Muscle of leg (tissue), 11 donors: Measurements from ENCODE around the gene MED28. TPM values are rescaled to one million over a fixed set of nuclear protein-coding genes. Genes with fewer than 3 reads are reported as not detected.
A peak's percentile ranks its signal among the peaks of the same experiment; 100 is the strongest.

Experiments
- DNase-seq: peaks from one replicate; pipeline ENCODE4 v3.0.0; 2013
- H3K27ac ChIP-seq: one replicate; pipeline ENCODE4 v1.5.1; 2013; ENCODE audit warnings: mild to moderate bottlenecking, low read length, control low read depth
- H3K27me3 ChIP-seq: one replicate; pipeline ENCODE4 v1.6.1; 2013; ENCODE audit warnings: low read length; ENCODE audit not compliant: control insufficient read depth, insufficient read depth
- H3K36me3 ChIP-seq: one replicate; pipeline ENCODE4 v1.6.1; 2013; ENCODE audit warnings: low read length; ENCODE audit not compliant: control insufficient read depth, insufficient read depth
- H3K4me1 ChIP-seq: one replicate; pipeline ENCODE4 v1.6.1; 2013; ENCODE audit warnings: low read length; ENCODE audit not compliant: control insufficient read depth, insufficient read depth
- H3K4me3 ChIP-seq: one replicate; pipeline ENCODE4 v1.5.1; 2013; ENCODE audit warnings: low read length, control low read depth
- H3K9me3 ChIP-seq: replicated peaks from 2 replicates; pipeline ENCODE4 v1.6.1; 2013; ENCODE audit warnings: low read depth, low read length; ENCODE audit not compliant: control insufficient read depth
- whole genome bisulfite sequencing: methylation state at CpG from one replicate; pipeline ENCODE4 v1.1.5; 2013; ENCODE audit warnings: missing lambda C conversion rate; ENCODE audit not compliant: insufficient coverage; 5-methylcytosine and 5-hydroxymethylcytosine counted together
- polyA plus RNA-seq, 8 donors: library from polyadenylated mRNA; unstranded; fragments of 120-200 nt; gene quantifications; one replicate each; pipeline versions ENCODE4 v1.2.1 to v1.2.3, GENCODE V29; 2013; ENCODE audit warnings: inconsistent platforms in 1 of 8, low replicate concordance in 1 of 8; ENCODE audit not compliant: insufficient read length in 8 of 8, insufficient read depth in 1 of 8
- total RNA-seq: library from RNA; stranded (reverse); fragments of 120-200 nt; gene quantifications from one replicate; pipeline ENCODE4 v1.2.4, GENCODE V29; 2013

Gene MED28
- total and polyA plus RNA-seq, 9 donors: 15.5 to 33.1 (median 26.9) TPM

DNA sequence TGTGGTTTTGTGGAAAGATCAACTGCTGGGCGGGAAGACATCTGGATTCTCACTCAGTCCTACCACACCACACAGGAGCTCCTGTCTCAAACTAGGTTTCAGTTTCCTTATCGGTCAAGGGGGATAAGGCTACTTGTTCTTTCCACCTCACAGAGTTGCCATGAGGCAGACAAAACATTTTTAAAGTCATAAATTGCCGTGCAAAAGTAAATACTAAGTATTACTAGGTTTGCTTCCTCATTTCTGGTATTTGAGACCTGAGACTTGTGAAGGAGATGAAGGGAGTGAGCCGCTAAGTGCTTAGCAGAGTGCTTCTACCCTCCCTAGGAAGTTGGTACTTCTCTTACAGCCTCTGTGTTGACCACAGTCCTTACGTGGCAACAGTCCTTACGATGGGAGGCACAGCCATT, 36.0 kb upstream of the MED28 start:
- Histone ChIP-seq H3K27me3 (no peaks in the 10 kb centered on the region), H3K9me3 (no peaks in the 10 kb centered on the region), H3K27ac (peak overlapping the region; percentile 94), H3K4me1 (peaks cover 22% of the 10 kb centered on the region), H3K36me3 (peaks cover 36% of the 10 kb centered on the region), H3K4me3 (peak overlapping the region; percentile 85)
- WGBS: no CpG with 5 or more reads among the region's 6 CpGs
- peak; percentile 35 for DNase-seq

DNA sequence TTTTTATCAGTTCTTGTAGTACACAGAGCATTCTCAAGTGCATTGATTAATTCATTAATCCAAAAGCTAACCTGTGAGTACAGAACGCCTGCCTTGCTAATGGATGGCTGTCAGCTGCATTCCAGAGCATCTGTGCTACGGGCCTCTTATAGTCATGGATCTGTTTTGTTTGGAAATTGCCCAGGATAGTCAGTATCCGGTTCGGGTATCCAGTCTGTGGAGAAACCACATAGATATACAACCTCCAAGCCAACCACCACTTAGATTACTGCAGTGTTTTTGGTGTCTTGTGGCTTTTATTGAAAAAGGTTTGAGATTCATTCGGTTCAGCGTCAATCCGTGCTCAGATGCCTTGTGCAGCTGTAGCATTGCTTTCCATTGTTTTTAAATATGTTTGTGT, 33.5 kb upstream of the MED28 start:
- WGBS: 89% methylated on average over 3 of the region's 7 CpGs
- peaks cover 22% of the 10 kb centered on the region for H3K4me1 ChIP-seq
- DNase-seq: no peak
- H3K9me3 ChIP-seq: no peaks in the 10 kb centered on the region
- H3K36me3 ChIP-seq: peaks cover 60% of the 10 kb centered on the region
- no peak overlapping the region for H3K4me3 ChIP-seq
- peak overlapping the region; percentile 35 for H3K27ac ChIP-seq
- no peaks in the 10 kb centered on the region for H3K27me3 ChIP-seq

DNA sequence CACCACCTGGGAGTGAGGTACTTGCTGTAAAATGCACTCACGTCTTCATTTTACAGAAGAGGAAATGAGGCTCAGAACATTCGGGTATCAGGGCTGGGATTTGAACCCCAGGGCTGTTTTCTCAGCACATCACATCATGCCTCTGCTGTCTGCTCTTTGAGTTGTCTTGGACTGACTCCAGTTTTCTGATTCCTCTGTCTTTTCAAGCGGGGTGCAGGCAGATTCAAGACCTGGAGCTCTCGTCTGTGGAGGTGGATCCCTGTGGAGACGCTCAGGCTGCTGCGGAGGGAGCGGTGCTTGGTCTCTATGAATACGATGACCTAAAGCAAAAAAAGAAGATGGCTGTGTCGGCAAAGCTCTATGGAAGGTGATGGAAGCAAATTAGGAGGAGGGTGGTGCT, 31.2 kb upstream of the MED28 start:
- no peak for DNase-seq
- Histone ChIP-seq H3K27ac (no peak overlapping the region), H3K9me3 (no peaks in the 10 kb centered on the region), H3K36me3 (peaks cover 72% of the 10 kb centered on the region), H3K4me1 (peaks cover 12% of the 10 kb centered on the region), H3K27me3 (no peaks in the 10 kb centered on the region), H3K4me3 (no peak overlapping the region)
- 81% methylated on average over 9 of the region's 9 CpGs for WGBS

DNA sequence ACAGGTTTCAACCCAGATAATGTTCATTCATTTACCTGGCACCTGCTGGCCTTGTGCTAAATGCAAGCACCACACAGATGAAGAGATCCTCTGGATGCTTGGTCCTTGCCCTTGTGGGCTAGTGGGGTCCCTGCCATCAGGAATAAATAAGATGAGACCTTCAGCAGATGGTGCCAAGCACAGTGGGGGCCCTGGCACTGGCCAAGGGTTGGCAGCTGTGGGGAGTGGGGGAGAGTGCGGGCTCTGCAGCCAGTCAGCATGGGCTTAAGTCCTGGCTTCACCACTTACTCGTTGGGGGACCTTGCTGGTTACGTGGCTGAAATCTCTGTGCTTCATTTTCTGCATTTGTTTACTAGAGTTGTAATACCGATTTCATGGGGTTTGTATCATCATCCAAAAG, 30.5 kb upstream of the MED28 start:
- Histone ChIP-seq H3K9me3 (no peaks in the 10 kb centered on the region), H3K27ac (no peak overlapping the region), H3K36me3 (peaks cover 76% of the 10 kb centered on the region), H3K27me3 (no peaks in the 10 kb centered on the region), H3K4me3 (no peak overlapping the region), H3K4me1 (peaks cover 6% of the 10 kb centered on the region)
- no peak for DNase-seq
- 84% methylated on average over 3 of the region's 4 CpGs for WGBS

DNA sequence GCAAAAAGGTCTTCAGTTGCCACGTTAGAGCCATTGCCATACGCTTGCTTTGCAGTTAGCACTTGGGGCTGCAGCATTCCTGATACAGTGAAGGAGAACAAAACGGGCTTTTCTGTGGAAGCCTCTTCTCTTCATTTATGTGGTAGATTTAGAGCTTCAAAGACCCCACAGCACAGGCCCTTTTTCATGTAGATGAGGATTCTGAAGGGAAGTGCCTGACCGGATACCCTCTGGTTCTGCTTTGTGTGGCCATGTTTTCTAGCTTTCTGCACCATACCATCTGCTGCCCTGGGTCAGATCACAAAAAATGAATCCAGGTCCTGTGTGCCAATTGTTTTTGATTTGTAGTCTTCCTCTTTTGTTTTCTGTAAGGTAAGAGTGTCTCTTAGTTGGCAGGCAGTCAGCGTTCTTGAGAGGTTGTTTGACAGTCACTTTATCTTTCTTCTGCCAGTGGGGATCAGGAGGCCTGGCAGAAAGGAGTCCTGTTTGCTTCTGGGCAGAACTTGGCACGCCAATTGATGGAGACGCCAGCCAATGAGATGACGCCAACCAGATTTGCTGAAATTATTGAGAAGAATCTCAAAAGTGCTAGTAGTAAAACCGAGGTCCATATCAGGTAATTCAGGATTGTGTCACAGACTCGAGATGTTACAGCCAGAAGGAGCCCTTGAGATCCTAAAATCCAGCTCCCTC, 29.8 kb upstream of the MED28 start:
- no peaks in the 10 kb centered on the region for H3K27me3 ChIP-seq
- no peak overlapping the region for H3K27ac ChIP-seq
- DNase-seq: no peak
- H3K36me3 ChIP-seq: peaks cover 79% of the 10 kb centered on the region
- no peaks in the 10 kb centered on the region for H3K9me3 ChIP-seq
- H3K4me3 ChIP-seq: no peak overlapping the region
- H3K4me1 ChIP-seq: peaks cover 6% of the 10 kb centered on the region
- WGBS: 94% methylated on average over 8 of the region's 10 CpGs

DNA sequence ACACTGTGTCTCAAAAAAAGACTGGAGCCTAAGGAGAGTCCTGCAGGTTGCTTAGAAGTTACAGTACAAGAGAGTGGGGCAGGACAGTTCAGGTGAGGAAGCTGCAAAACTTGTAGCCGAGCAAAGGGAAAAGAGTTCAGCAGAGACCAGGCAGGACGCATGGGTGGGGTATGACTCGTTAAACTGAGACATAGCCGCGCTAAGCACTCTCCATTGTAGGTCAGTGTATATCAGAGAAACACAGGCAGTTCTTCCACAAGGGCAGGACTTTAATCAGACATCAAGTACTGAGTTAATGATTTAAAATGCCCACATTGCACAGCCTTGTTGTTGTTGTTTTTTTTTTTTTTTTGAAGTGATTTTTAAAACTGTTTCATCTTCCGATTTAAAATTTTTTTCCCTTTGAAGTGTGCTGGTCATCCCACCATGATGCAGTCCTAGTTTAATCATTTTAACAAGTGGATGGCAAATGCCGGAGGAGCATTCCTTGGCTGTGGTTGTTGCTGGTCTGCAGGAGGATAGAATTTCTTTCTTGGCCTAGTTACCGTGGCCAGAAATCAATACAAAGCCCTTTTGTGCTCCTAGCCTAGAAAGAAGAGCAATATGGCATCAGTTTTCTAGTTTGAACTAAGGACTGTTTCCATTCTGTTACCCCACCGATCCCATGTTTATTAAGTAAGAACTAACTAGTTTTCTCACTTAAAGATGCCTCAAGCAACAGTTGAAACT, 27.2 kb upstream of the MED28 start:
- no peak for DNase-seq

DNA sequence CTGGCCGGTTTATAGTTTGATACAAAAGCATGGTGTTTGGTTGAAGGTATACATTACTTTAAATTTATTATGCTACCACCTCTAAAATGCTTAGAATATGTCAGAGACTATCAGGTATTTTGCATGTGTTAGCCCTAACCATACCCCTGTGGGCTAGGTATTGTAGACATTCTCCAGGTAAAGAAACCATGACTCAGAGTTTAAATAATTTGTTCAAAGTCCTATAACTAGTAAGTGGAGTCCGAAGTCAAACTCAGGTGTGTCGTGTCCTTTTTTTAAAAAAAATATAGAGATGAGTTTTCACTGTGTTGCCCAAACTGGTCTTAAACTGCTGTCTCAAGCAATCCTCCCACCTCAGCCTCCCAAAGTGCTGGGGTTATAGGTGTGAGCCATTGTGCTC, 25.1 kb upstream of the MED28 start:
- H3K9me3 ChIP-seq: no peaks in the 10 kb centered on the region
- peaks cover 67% of the 10 kb centered on the region for H3K36me3 ChIP-seq
- H3K4me3 ChIP-seq: no peak overlapping the region
- H3K27me3 ChIP-seq: no peaks in the 10 kb centered on the region
- no peak overlapping the region for H3K27ac ChIP-seq
- no peaks in the 10 kb centered on the region for H3K4me1 ChIP-seq
- no CpG with 5 or more reads among the region's 3 CpGs for WGBS
- no peak for DNase-seq

More for the DNA sequence above, 27.2 kb upstream of the MED28 start:
- Histone ChIP-seq H3K36me3 (peaks cover 77% of the 10 kb centered on the region), H3K27me3 (no peaks in the 10 kb centered on the region), H3K27ac (no peak overlapping the region), H3K9me3 (no peaks in the 10 kb centered on the region), H3K4me3 (no peak overlapping the region), H3K4me1 (no peaks in the 10 kb centered on the region)
- 91% methylated on average over 5 of the region's 9 CpGs for WGBS

DNA sequence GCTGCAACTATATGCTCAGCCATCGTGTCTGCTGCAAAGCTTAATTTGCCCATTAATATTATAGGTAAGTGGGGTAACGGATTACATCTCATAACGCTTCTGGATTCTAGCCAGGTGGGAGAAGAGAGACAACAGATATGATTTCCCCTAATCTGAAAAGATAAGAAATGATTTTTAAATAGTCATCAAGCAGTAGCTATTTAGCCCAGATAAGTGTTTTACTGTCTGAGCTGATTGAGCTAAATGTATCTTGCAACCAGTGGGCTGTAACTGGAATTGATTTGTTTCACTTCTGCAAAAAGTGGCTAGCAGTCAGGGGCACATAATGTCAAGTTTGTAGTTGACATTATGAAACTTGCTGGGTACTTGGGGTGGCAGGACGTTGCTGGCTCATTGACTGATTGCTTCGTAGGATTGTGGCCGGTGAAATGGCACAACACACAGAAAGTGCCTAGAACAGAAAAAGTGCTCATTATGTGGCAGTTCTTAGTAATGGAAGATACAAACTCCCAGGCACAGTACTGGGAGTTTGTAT, 18.9 kb upstream of the MED28 start:
- DNase-seq: peak; percentile 53
- WGBS: 92% methylated on average over 2 of the region's 6 CpGs
- H3K4me1 ChIP-seq: no peaks in the 10 kb centered on the region
- no peak overlapping the region for H3K27ac ChIP-seq
- H3K4me3 ChIP-seq: no peak overlapping the region
- no peaks in the 10 kb centered on the region for H3K27me3 ChIP-seq
- peaks cover 66% of the 10 kb centered on the region for H3K36me3 ChIP-seq
- H3K9me3 ChIP-seq: no peaks in the 10 kb centered on the region

DNA sequence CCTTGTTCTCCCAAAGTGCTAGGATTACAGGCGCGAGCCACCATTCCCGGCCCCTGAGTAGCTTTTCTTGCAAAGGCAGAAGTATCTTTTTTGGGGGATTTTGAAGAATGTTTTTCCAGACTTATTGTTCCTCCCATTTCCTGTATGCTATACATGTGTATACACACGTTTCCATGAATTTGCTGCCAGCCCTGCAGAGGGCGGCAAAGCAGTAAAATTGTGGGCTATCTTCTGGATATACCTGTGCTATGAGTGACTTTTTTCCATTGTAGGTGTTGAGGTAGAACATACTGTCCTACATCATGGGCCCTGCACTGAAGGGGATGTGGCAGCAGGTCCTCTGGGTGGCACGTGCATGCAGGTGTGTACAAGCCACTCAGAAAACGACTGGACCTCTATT, 16.9 kb upstream of the MED28 start:
- H3K27me3 ChIP-seq: no peaks in the 10 kb centered on the region
- no peak for DNase-seq
- H3K36me3 ChIP-seq: peaks cover 60% of the 10 kb centered on the region
- no peak overlapping the region for H3K4me3 ChIP-seq
- no peak overlapping the region for H3K27ac ChIP-seq
- no peaks in the 10 kb centered on the region for H3K4me1 ChIP-seq
- H3K9me3 ChIP-seq: no peaks in the 10 kb centered on the region
- WGBS: no CpG with 5 or more reads among the region's 7 CpGs

DNA sequence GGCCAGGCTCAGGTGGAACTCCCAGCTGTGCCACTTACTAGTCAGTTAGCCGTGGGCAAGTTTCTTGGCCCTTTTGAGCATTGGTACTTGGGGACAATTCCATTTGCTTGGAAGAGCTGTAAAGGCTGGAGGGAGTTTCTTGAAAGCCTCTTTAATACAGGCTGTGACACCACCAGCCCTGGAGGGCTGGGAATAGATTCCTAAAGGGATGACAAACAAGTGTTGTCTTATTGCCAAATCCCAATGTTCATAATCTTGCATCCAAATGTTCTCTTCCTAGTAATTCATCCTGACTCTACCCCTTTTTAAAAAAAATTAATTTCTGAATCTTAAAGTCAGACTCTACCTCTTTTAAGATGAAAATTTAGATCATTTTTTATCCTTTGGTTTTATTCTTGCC, 14.6 kb upstream of the MED28 start:
- no CpG with 5 or more reads among the region's 1 CpG for WGBS

More for the DNA sequence above, 14.6 kb upstream of the MED28 start:
- Histone ChIP-seq H3K9me3 (no peaks in the 10 kb centered on the region), H3K4me1 (no peaks in the 10 kb centered on the region), H3K36me3 (peaks cover 50% of the 10 kb centered on the region), H3K4me3 (no peak overlapping the region), H3K27ac (no peak overlapping the region), H3K27me3 (no peaks in the 10 kb centered on the region)
- no peak for DNase-seq
